ENCODE data around the gene PTOV1.

GRCh38 chr19:49907745-49908446 lies 56.9 kb downstream of the PTOV1 start:
- TF ChIP-seq REST (IDR thresholded peaks at IDR 0.05), result no peak
- no peak for TF ChIP-seq CTCF (IDR thresholded peaks at IDR 0.05; ENCODE audit: low read depth, low read length, missing input control)
- TF ChIP-seq ZBTB33 (IDR thresholded peaks at IDR 0.05), result no peak
- no peak for TF ChIP-seq ATF3 (IDR thresholded peaks at IDR 0.05)
- no peak for TF ChIP-seq JUND (IDR thresholded peaks at IDR 0.05)
- no peak for TF ChIP-seq HNF4G (IDR thresholded peaks at IDR 0.05)
- no peak for TF ChIP-seq MAX (IDR thresholded peaks at IDR 0.05)
- no peak for TF ChIP-seq YY1 (IDR thresholded peaks at IDR 0.05)
- TF ChIP-seq RXRA (IDR thresholded peaks at IDR 0.05), result no peak
